Thymus (tissue), 11 donors: Measurements from ENCODE around the gene PRSS1. TPM values are rescaled to one million over a fixed set of nuclear protein-coding genes. Genes with fewer than 3 reads are reported as not detected.
A peak's percentile ranks its signal among the peaks of the same experiment; 100 is the strongest.
"Not testable (repeated sequence)": the region's sequence is repeated elsewhere in the genome, so short reads cannot be mapped to it uniquely, and the experiment has no call there.

ENCODE experiments used
- DNase-seq, 9 donors: peaks; one replicate each; pipeline ENCODE4 v3.0.0-alpha.2; 2013; ENCODE audit warnings: low spot score in 9 of 9, low read depth in 6 of 9, missing footprints in 1 of 9
- H3K27ac ChIP-seq, 2 donors: one replicate each; pipeline ENCODE4 v1.5.1; 2013; ENCODE audit warnings: control low read depth in 1 of 2, low read depth in 1 of 2, low read length in 1 of 2, mild to moderate bottlenecking in 1 of 2, moderate library complexity in 1 of 2
- H3K27me3 ChIP-seq, 2 donors: one replicate each; pipeline ENCODE4 v1.5.1; 2013; ENCODE audit warnings: low read length in 1 of 2; ENCODE audit not compliant: control insufficient read depth in 2 of 2, insufficient read depth in 1 of 2
- H3K36me3 ChIP-seq, 2 donors: one replicate each; pipeline ENCODE4 v1.5.1; 2013; ENCODE audit warnings: low read length in 1 of 2, mild to moderate bottlenecking in 1 of 2, moderate library complexity in 1 of 2; ENCODE audit not compliant: control insufficient read depth in 2 of 2, insufficient read depth in 2 of 2
- H3K4me1 ChIP-seq, 2 donors: one replicate each; pipeline ENCODE4 v1.5.1; 2013; ENCODE audit warnings: low read length in 2 of 2; ENCODE audit not compliant: control insufficient read depth in 2 of 2, insufficient read depth in 2 of 2
- H3K4me3 ChIP-seq, 2 donors: one replicate each; pipeline ENCODE4 v1.5.1; 2013; ENCODE audit warnings: low read length in 2 of 2, control low read depth in 1 of 2, mild to moderate bottlenecking in 1 of 2
- H3K9me3 ChIP-seq, 2 donors: one replicate each; pipeline ENCODE4 v1.5.1; 2013; ENCODE audit warnings: low read length in 1 of 2, mild to moderate bottlenecking in 1 of 2; ENCODE audit not compliant: control insufficient read depth in 2 of 2, insufficient read depth in 1 of 2
- WGBS: extraction: QIAGEN DNeasy Blood & Tissue Kit; methylation state at CpG from one replicate; pipeline ENCODE4 v1.1.7; 2013; 5-methylcytosine and 5-hydroxymethylcytosine counted together
- polyA plus RNA-seq: library from polyadenylated mRNA; stranded (reverse); fragments of 200-250 nt; gene quantifications from one replicate; pipeline ENCODE4 v1.2.3, GENCODE V29; 2013
- total RNA-seq: library from RNA; stranded (reverse); fragments of 120-200 nt; gene quantifications from one replicate; pipeline ENCODE4 v1.2.4, GENCODE V29; 2013
- donor health status: healthy.

PRSS1 gene
- total and polyA plus RNA-seq, 2 donors = 0.76 to 4.5 TPM

- no peaks in the 10 kb centered on the region for H3K27me3 ChIP-seq
- no peak for DNase-seq
- H3K4me1 ChIP-seq = peaks cover 3 to 21% of the 10 kb centered on the region in 2 donors
- WGBS = 98% methylated on average over 1 of the region's 1 CpG
- no peaks in the 10 kb centered on the region for H3K9me3 ChIP-seq
- H3K36me3 ChIP-seq = no peaks in the 10 kb centered on the region
- no peak overlapping the region for H3K4me3 ChIP-seq
- no peak overlapping the region for H3K27ac ChIP-seq
Measured at GRCh38 chr7:142767861-142768260, 18.6 kb downstream of the PRSS1 start.

- H3K36me3 ChIP-seq, DNase-seq, H3K9me3 ChIP-seq, H3K27ac ChIP-seq, H3K4me3 ChIP-seq, H3K27me3 ChIP-seq: not testable (repeated sequence)
- WGBS = 95% methylated on average over 3 of the region's 3 CpGs
- peaks cover 3 to 21% of the 10 kb centered on the region in 2 donors for H3K4me1 ChIP-seq
Measured at GRCh38 chr7:142768885-142769284, 19.6 kb downstream of the PRSS1 start.

- 58% methylated on average over 7 of the region's 7 CpGs for WGBS
- DNase-seq = no peak
- Histone ChIP-seq H3K27me3 (no peaks in the 10 kb centered on the region), H3K4me3 (no peak within 1 kb of the TSS), H3K4me1 (peaks cover 3 to 21% of the 10 kb centered on the region in 2 donors), H3K27ac (peak within 1 kb of the TSS in 1 of 2 donors; percentile 18), H3K36me3 (no peaks in the 10 kb centered on the region), H3K9me3 (no peaks in the 10 kb centered on the region)
Measured at GRCh38 chr7:142770661-142771352, 21.5 kb downstream of the PRSS1 start, which contains the start of gene PRSS2. TSS of gene PRSS2 (plus strand) at chr7:142770970. CDS start at chr7:142770983, 13 bp downstream.

DNA sequence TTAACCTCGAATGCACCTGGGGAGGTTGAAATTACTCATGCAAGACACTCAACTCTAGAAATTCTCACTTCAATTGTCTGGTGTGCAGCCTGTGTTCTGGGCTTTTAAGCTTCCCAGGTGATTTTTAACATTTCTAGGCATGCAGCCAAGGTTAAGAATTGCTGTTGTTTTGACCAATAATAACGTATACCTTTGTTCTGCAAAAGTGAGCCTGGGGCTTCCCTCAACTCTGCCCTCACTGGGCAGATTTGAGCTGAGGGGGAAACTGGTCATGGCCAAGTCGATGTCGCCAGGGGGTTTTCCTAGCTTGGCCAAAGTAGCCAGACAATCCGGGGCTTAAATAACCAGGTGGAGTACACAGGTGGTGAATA is 22.1 kb downstream of the PRSS1 start:
- peak in 1 of 9 donors; percentile 45 for DNase-seq
- H3K9me3 ChIP-seq = no peaks in the 10 kb centered on the region

DNA sequence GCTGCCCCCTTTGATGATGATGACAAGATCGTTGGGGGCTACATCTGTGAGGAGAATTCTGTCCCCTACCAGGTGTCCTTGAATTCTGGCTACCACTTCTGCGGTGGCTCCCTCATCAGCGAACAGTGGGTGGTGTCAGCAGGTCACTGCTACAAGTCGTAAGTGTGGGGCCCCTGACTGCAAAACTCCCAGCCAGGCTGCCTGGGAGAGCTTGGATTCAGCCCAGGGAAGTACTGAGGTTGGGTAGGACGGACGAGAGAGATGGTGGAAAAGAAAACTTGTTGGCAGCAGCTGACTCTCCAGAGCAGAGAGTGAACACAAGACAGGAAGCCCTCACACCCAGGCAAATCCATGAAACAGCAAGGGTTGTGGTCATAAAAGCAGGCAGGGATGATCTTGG is 22.8 kb downstream of the PRSS1 start:
- H3K36me3 ChIP-seq = no peaks in the 10 kb centered on the region
- H3K27me3 ChIP-seq = no peaks in the 10 kb centered on the region
- no peak overlapping the region for H3K27ac ChIP-seq
- peaks cover 3 to 21% of the 10 kb centered on the region in 2 donors for H3K4me1 ChIP-seq
- DNase-seq = no peak
- 66% methylated on average over 6 of the region's 6 CpGs for WGBS
- H3K9me3 ChIP-seq = no peaks in the 10 kb centered on the region
- H3K4me3 ChIP-seq = no peak overlapping the region

More for the DNA sequence above, 22.1 kb downstream of the PRSS1 start:
- Histone ChIP-seq H3K27ac (no peak overlapping the region), H3K4me3 (no peak overlapping the region), H3K4me1 (peaks cover 3 to 21% of the 10 kb centered on the region in 2 donors), H3K27me3 (no peaks in the 10 kb centered on the region), H3K36me3 (no peaks in the 10 kb centered on the region)
- WGBS = 58% methylated on average over 5 of the region's 5 CpGs

DNA sequence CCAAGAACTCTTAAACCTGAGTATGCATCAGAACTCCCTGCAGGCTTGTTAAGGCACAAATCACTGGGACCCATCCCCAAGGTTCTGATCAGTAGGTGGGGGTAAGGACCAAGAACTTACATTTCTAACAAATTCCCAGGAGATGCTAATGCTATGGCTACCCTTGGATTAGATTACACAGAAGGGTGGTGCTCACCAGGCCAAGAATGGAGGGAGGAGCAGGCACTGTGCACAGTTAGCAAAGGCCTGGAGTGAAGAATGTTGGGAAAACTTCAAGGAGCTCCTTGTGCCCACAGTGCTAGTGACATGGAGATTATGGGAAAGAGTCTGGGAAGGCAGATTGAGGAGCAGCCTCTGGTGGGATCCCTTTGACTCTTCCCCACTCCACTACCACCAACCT is 23.4 kb downstream of the PRSS1 start:
- Histone ChIP-seq H3K36me3 (no peaks in the 10 kb centered on the region), H3K4me1 (peaks cover 3 to 21% of the 10 kb centered on the region in 2 donors), H3K9me3 (no peaks in the 10 kb centered on the region), H3K27ac (no peak overlapping the region), H3K4me3 (no peak overlapping the region), H3K27me3 (no peaks in the 10 kb centered on the region)
- no peak for DNase-seq

GRCh38 chr7:142773230-142773629 is 24.0 kb downstream of the PRSS1 start:
- 85% methylated on average over 12 of the region's 12 CpGs for WGBS
- H3K4me3 ChIP-seq = no peak overlapping the region
- DNase-seq = no peak
- peaks cover 3 to 21% of the 10 kb centered on the region in 2 donors for H3K4me1 ChIP-seq
- no peaks in the 10 kb centered on the region for H3K36me3 ChIP-seq
- H3K9me3 ChIP-seq = no peaks in the 10 kb centered on the region
- H3K27ac ChIP-seq = no peak overlapping the region
- H3K27me3 ChIP-seq = no peaks in the 10 kb centered on the region

- no peaks in the 10 kb centered on the region for H3K36me3 ChIP-seq
- no peaks in the 10 kb centered on the region for H3K27me3 ChIP-seq
- H3K4me1 ChIP-seq = peaks cover 3 to 22% of the 10 kb centered on the region in 2 donors
- H3K4me3 ChIP-seq = no peak overlapping the region
- WGBS = 81% methylated on average over 4 of the region's 4 CpGs
- H3K9me3 ChIP-seq = no peaks in the 10 kb centered on the region
- no peak for DNase-seq
- no peak overlapping the region for H3K27ac ChIP-seq
Measured at GRCh38 chr7:142773937-142774744, 24.9 kb downstream of the PRSS1 start.

GRCh38 chr7:142774826-142775225 is 25.6 kb downstream of the PRSS1 start:
- Histone ChIP-seq H3K27ac (no peak overlapping the region), H3K4me3 (no peak overlapping the region), H3K27me3 (no peaks in the 10 kb centered on the region), H3K9me3 (no peaks in the 10 kb centered on the region), H3K36me3 (no peaks in the 10 kb centered on the region), H3K4me1 (peaks cover 3 to 28% of the 10 kb centered on the region in 2 donors)
- 63% methylated on average over 8 of the region's 8 CpGs for WGBS
- no peak for DNase-seq
